ENCODE results near the gene NTNG1.

DNA sequence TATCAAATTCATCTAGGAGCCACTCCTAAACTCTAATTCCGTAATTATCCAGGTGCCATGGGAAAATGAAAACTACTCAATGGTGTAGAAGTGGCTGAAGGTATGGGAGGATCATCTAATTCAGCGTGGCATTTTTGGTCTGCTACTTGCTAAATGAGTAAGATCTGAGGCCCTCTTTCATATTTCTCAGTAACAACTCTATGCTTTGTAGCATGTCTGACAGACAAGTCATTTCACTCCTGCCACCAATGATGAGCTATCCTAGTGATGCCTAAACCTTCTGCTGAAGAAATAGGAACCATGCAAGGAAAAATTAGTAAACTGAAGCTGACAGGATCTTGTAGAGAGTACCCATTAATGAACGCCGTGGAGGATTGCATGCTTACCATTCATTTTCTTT, 145.3 kb downstream of the NTNG1 start:
- TF ChIP-seq, protein P1, sequence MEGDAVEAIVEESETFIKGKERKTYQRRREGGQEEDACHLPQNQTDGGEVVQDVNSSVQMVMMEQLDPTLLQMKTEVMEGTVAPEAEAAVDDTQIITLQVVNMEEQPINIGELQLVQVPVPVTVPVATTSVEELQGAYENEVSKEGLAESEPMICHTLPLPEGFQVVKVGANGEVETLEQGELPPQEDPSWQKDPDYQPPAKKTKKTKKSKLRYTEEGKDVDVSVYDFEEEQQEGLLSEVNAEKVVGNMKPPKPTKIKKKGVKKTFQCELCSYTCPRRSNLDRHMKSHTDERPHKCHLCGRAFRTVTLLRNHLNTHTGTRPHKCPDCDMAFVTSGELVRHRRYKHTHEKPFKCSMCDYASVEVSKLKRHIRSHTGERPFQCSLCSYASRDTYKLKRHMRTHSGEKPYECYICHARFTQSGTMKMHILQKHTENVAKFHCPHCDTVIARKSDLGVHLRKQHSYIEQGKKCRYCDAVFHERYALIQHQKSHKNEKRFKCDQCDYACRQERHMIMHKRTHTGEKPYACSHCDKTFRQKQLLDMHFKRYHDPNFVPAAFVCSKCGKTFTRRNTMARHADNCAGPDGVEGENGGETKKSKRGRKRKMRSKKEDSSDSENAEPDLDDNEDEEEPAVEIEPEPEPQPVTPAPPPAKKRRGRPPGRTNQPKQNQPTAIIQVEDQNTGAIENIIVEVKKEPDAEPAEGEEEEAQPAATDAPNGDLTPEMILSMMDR (IDR thresholded peaks at IDR 0.05; ENCODE audit: control extremely low read depth in 1 of 3, insufficient read depth in 1 of 3, low read depth in 1 of 3, low read length in 3 of 3): no peak
- TF ChIP-seq SIX5 (IDR thresholded peaks at IDR 0.05; ENCODE audit: low read depth, low read length): no peak
- TF ChIP-seq RFX5 (IDR thresholded peaks at IDR 0.05; ENCODE audit: borderline replicate concordance, low read depth, low read length): no peak
